ENCODE data around the gene GLIS1.

The GLIS1 gene

DNA sequence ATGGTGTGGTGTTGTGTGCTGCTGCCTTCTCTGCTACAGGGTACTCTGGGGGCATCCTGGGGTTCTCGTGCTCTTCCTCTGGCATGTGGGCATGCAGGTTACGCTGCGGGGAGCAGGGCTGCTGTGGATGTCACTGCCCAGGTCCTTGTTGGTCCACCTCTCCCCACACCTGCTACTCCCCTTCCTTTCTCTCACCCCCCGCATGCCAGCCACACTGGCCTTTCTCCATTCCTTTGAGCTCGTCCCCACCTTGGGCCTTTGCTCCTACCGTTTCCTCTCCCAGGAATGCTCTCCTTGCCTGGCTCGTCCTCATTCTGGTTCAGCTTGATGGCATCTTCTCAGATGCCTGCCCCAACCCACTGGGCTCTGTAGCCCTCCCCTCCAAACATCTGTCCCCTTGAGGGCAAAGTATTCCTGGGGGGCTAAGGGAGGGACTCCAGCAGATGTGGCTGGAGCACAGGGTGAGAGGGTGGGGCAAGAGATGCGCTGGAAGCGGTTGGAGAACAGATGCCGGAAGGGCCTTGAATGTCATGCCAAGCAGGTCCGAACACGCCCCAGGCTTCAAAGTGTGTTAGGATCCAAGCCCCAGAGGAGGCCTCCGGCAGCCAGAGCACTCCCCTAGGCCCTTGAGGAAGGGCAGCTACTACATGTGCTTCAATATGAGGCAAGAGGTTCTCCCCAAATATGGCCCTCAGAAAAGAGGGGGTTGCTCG, 256.4 kb downstream of the GLIS1 start:
- Histone ChIP-seq H3K9ac (ENCODE audit: low read length) (no peak overlapping the region), H3K36me3 (ENCODE audit: control insufficient read depth in 1 of 2, insufficient read depth in 2 of 2, low read depth in 1 of 2, low read length in 2 of 2) (no peaks in the 10 kb centered on the region), H3K23ac (ENCODE audit: low read length in 2 of 2) (no peak overlapping the region), H3K27ac (ENCODE audit: low read length, poor library complexity, severe bottlenecking) (no peak overlapping the region), H3K79me1 (replicated peaks; ENCODE audit: low read length, poor library complexity, severe bottlenecking) (no peaks in the 10 kb centered on the region), H3K9me3 (ENCODE audit: control insufficient read depth, low read length) (no peaks in the 10 kb centered on the region), H2AFZ (ENCODE audit: low read depth, low read length) (no peak overlapping the region), H2AK5ac (ENCODE audit: low read length, severe bottlenecking) (no peak overlapping the region), H3K4ac (ENCODE audit: low read depth in 1 of 2, low read length in 2 of 2) (no peak overlapping the region), H4K91ac (ENCODE audit: low read length) (no peak overlapping the region), H3K18ac (ENCODE audit: low read depth in 1 of 2, low read length in 2 of 2) (no peak overlapping the region), H2BK12ac (ENCODE audit: low read length in 2 of 2) (no peak overlapping the region), H2BK120ac (ENCODE audit: low read depth, low read length) (no peak overlapping the region), H3K4me2 (ENCODE audit: low read length, poor library complexity, severe bottlenecking) (no peak overlapping the region), H3K27me3 (ENCODE audit: control insufficient read depth in 1 of 2, insufficient read depth in 1 of 2, low read length in 2 of 2) (peaks cover 29 to 91% of the 10 kb centered on the region in 2 experiments), H3K4me1 (ENCODE audit: control insufficient read depth, insufficient read depth, low read depth, low read length) (peaks cover 3% of the 10 kb centered on the region), H3K14ac (ENCODE audit: low read length in 2 of 2) (no peak overlapping the region), H2BK15ac (ENCODE audit: low read depth, poor library complexity, severe bottlenecking) (no peak overlapping the region), H2BK5ac (ENCODE audit: low read depth, low read length, poor library complexity, severe bottlenecking) (no peak overlapping the region), H3K4me3 (ENCODE audit: insufficient read depth in 1 of 2, low read depth in 1 of 2, low read length in 2 of 2) (no peak overlapping the region), H4K8ac (ENCODE audit: low read length) (no peak overlapping the region)
- 90% methylated on average over 14 of the region's 14 CpGs for WGBS
- DNase-seq: no peak

DNA sequence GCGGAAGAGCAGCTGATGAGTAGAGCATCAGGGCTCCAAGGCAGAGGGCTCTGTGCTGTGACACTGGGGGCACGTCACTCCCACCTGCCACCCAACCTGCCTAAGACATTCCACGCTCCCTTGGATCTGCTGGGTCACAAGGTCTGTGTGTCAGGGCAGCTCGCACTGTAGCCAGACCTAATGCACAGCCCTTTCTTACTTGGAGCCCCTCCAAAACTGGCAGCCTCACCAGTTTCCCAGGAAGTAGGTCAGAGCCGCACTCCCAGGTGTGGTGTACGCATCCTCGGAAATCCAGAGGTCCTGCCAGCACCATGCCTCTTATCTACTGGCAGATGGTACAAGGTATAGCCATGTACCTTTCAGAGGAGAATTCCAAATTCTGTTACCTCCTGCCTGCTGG, 257.5 kb downstream of the GLIS1 start:
- Histone ChIP-seq H3K4me3 (ENCODE audit: insufficient read depth in 1 of 2, low read depth in 1 of 2, low read length in 2 of 2) (no peak overlapping the region), H2AK5ac (ENCODE audit: low read length, severe bottlenecking) (no peak overlapping the region), H3K9ac (ENCODE audit: low read length) (no peak overlapping the region), H3K14ac (ENCODE audit: low read length in 2 of 2) (no peak overlapping the region), H3K27me3 (ENCODE audit: control insufficient read depth in 1 of 2, insufficient read depth in 1 of 2, low read length in 2 of 2) (peaks cover 37 to 93% of the 10 kb centered on the region in 2 experiments), H3K4ac (ENCODE audit: low read depth in 1 of 2, low read length in 2 of 2) (no peak overlapping the region), H3K79me1 (replicated peaks; ENCODE audit: low read length, poor library complexity, severe bottlenecking) (no peaks in the 10 kb centered on the region), H3K4me1 (ENCODE audit: control insufficient read depth, insufficient read depth, low read depth, low read length) (peaks cover 3% of the 10 kb centered on the region), H2BK5ac (ENCODE audit: low read depth, low read length, poor library complexity, severe bottlenecking) (no peak overlapping the region), H3K27ac (ENCODE audit: low read length, poor library complexity, severe bottlenecking) (no peak overlapping the region), H2BK15ac (ENCODE audit: low read depth, poor library complexity, severe bottlenecking) (no peak overlapping the region), H4K8ac (ENCODE audit: low read length) (no peak overlapping the region), H3K9me3 (ENCODE audit: control insufficient read depth, low read length) (no peaks in the 10 kb centered on the region), H3K23ac (ENCODE audit: low read length in 2 of 2) (no peak overlapping the region), H2BK12ac (ENCODE audit: low read length in 2 of 2) (no peak overlapping the region), H4K91ac (ENCODE audit: low read length) (no peak overlapping the region), H3K36me3 (ENCODE audit: control insufficient read depth in 1 of 2, insufficient read depth in 2 of 2, low read depth in 1 of 2, low read length in 2 of 2) (no peaks in the 10 kb centered on the region), H3K4me2 (ENCODE audit: low read length, poor library complexity, severe bottlenecking) (no peak overlapping the region), H2AFZ (ENCODE audit: low read depth, low read length) (no peak overlapping the region), H2BK120ac (ENCODE audit: low read depth, low read length) (no peak overlapping the region), H3K18ac (ENCODE audit: low read depth in 1 of 2, low read length in 2 of 2) (no peak overlapping the region)
- DNase-seq: no peak
- 93% methylated on average over 7 of the region's 7 CpGs for WGBS

DNA sequence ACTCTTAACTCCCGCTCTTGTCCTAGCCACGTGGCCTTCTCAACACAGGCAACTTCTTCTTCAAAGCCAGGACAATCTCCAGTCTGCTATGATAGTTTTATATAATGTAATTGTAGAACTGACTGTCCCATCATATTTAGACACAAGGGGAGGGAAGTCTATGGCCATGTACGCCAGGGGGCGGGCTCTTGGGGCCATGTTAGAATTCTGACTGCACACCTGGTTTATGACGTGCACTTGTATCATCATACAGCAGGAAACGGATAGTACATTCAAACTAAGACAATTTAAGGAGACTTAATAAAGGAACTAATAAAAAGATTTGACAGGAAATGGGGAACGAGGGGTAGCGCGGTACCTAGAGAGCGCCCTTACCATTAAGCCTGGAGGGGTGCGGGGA, 258.3 kb downstream of the GLIS1 start:
- Histone ChIP-seq H3K9me3 (ENCODE audit: control insufficient read depth, low read length) (no peaks in the 10 kb centered on the region), H4K91ac (ENCODE audit: low read length) (no peak overlapping the region), H2AK5ac (ENCODE audit: low read length, severe bottlenecking) (no peak overlapping the region), H2BK5ac (ENCODE audit: low read depth, low read length, poor library complexity, severe bottlenecking) (no peak overlapping the region), H3K14ac (ENCODE audit: low read length in 2 of 2) (no peak overlapping the region), H3K4me3 (ENCODE audit: insufficient read depth in 1 of 2, low read depth in 1 of 2, low read length in 2 of 2) (no peak overlapping the region), H3K4me1 (ENCODE audit: control insufficient read depth, insufficient read depth, low read depth, low read length) (peaks cover 1% of the 10 kb centered on the region), H3K23ac (ENCODE audit: low read length in 2 of 2) (no peak overlapping the region), H3K4me2 (ENCODE audit: low read length, poor library complexity, severe bottlenecking) (no peak overlapping the region), H3K18ac (ENCODE audit: low read depth in 1 of 2, low read length in 2 of 2) (no peak overlapping the region), H2AFZ (ENCODE audit: low read depth, low read length) (no peak overlapping the region), H3K79me1 (replicated peaks; ENCODE audit: low read length, poor library complexity, severe bottlenecking) (no peaks in the 10 kb centered on the region), H2BK12ac (ENCODE audit: low read length in 2 of 2) (no peak overlapping the region), H2BK120ac (ENCODE audit: low read depth, low read length) (no peak overlapping the region), H4K8ac (ENCODE audit: low read length) (no peak overlapping the region), H3K27ac (ENCODE audit: low read length, poor library complexity, severe bottlenecking) (no peak overlapping the region), H3K36me3 (ENCODE audit: control insufficient read depth in 1 of 2, insufficient read depth in 2 of 2, low read depth in 1 of 2, low read length in 2 of 2) (no peaks in the 10 kb centered on the region), H3K27me3 (ENCODE audit: control insufficient read depth in 1 of 2, insufficient read depth in 1 of 2, low read length in 2 of 2) (peaks cover 33 to 93% of the 10 kb centered on the region in 2 experiments), H3K4ac (ENCODE audit: low read depth in 1 of 2, low read length in 2 of 2) (no peak overlapping the region), H2BK15ac (ENCODE audit: low read depth, poor library complexity, severe bottlenecking) (no peak overlapping the region), H3K9ac (ENCODE audit: low read length) (no peak overlapping the region)
- 94% methylated on average over 9 of the region's 11 CpGs for whole genome bisulfite sequencing
- DNase-seq: no peak

DNA sequence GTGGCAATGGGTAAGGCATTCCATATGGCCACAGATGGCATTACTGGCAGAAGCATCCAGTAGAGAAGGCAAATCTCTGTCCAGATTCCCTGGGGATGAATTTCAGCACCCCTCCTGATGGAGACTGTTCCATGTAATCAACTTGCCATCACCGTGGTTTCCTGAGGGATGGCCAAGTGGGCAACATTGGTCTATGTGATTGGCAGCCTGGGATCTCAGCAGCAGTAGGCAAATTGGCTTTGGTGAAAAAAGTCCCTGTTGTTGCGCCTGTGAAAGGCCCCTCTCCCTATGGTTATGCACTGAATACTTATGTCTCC, 260.5 kb downstream of the GLIS1 start:
- no peak overlapping the region for H4K91ac ChIP-seq (ENCODE audit: low read length)
- H3K4ac ChIP-seq (ENCODE audit: low read depth in 1 of 2, low read length in 2 of 2): no peak overlapping the region
- WGBS: 93% methylated on average over 2 of the region's 2 CpGs
- H2AFZ ChIP-seq (ENCODE audit: low read depth, low read length): no peak overlapping the region
- no peaks in the 10 kb centered on the region for H3K79me1 ChIP-seq (replicated peaks; ENCODE audit: low read length, poor library complexity, severe bottlenecking)
- H2BK120ac ChIP-seq (ENCODE audit: low read depth, low read length): no peak overlapping the region
- peaks cover 37 to 77% of the 10 kb centered on the region in 2 experiments for H3K27me3 ChIP-seq (ENCODE audit: control insufficient read depth in 1 of 2, insufficient read depth in 1 of 2, low read length in 2 of 2)
- H3K18ac ChIP-seq (ENCODE audit: low read depth in 1 of 2, low read length in 2 of 2): no peak overlapping the region
- no peak overlapping the region for H3K14ac ChIP-seq (ENCODE audit: low read length in 2 of 2)
- no peak overlapping the region for H2AK5ac ChIP-seq (ENCODE audit: low read length, severe bottlenecking)
- no peak overlapping the region for H3K23ac ChIP-seq (ENCODE audit: low read length in 2 of 2)
- no peaks in the 10 kb centered on the region for H3K4me1 ChIP-seq (ENCODE audit: control insufficient read depth, insufficient read depth, low read depth, low read length)
- H3K4me3 ChIP-seq (ENCODE audit: insufficient read depth in 1 of 2, low read depth in 1 of 2, low read length in 2 of 2): no peak overlapping the region
- DNase-seq: no peak
- no peak overlapping the region for H2BK15ac ChIP-seq (ENCODE audit: low read depth, poor library complexity, severe bottlenecking)
- H3K9me3 ChIP-seq (ENCODE audit: control insufficient read depth, low read length): no peaks in the 10 kb centered on the region
- no peak overlapping the region for H2BK12ac ChIP-seq (ENCODE audit: low read length in 2 of 2)
- no peak overlapping the region for H3K4me2 ChIP-seq (ENCODE audit: low read length, poor library complexity, severe bottlenecking)
- H2BK5ac ChIP-seq (ENCODE audit: low read depth, low read length, poor library complexity, severe bottlenecking): no peak overlapping the region
- no peak overlapping the region for H4K8ac ChIP-seq (ENCODE audit: low read length)
- H3K9ac ChIP-seq (ENCODE audit: low read length): no peak overlapping the region
- no peak overlapping the region for H3K27ac ChIP-seq (ENCODE audit: low read length, poor library complexity, severe bottlenecking)
- H3K36me3 ChIP-seq (ENCODE audit: control insufficient read depth in 1 of 2, insufficient read depth in 2 of 2, low read depth in 1 of 2, low read length in 2 of 2): no peaks in the 10 kb centered on the region
